Measurements from ENCODE around the gene TJP3. TPM values are rescaled to one million over a fixed set of nuclear protein-coding genes. Genes with fewer than 3 reads are reported as not detected.

Gene TJP3
- polyA plus RNA-seq, 1 donor from 2014 or later, result 0.15 TPM

DNA sequence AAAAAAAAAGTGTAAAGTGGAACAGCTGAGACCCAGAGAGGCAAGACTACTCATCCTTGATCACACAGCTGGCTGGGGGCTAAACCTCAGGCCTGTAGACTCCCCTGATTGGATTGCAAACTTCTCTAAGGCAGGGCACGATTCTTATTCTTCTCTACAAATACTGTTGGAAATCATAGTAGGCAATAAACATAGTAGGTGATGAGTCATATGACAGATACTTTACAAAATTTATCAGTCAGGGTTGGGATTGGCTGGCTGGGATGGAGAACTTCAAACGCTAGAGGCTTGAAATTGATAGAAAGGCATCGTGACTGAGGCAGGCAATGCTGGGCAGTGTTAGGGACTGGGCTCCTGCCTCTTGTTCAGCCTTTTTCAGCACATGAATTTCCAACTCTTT lies 83.9 kb downstream of the TJP3 start:
- H3K9ac ChIP-seq (ENCODE audit: low read length), result no peak overlapping the region
- no peaks in the 10 kb centered on the region for H3K9me2 ChIP-seq (ENCODE audit: insufficient read depth, low read length)
- no peak overlapping the region for H2AFZ ChIP-seq (ENCODE audit: low read depth, low read length)
- no peaks in the 10 kb centered on the region for H4K20me1 ChIP-seq (ENCODE audit: insufficient read depth)
- no peaks in the 10 kb centered on the region for H3F3A ChIP-seq (ENCODE audit: insufficient read depth, low read length, poor library complexity, severe bottlenecking)
- H3K4me2 ChIP-seq (ENCODE audit: low read length), result no peak overlapping the region
- no peak overlapping the region for H3K27ac ChIP-seq (ENCODE audit: low read length)
- TF ChIP-seq, protein P1, sequence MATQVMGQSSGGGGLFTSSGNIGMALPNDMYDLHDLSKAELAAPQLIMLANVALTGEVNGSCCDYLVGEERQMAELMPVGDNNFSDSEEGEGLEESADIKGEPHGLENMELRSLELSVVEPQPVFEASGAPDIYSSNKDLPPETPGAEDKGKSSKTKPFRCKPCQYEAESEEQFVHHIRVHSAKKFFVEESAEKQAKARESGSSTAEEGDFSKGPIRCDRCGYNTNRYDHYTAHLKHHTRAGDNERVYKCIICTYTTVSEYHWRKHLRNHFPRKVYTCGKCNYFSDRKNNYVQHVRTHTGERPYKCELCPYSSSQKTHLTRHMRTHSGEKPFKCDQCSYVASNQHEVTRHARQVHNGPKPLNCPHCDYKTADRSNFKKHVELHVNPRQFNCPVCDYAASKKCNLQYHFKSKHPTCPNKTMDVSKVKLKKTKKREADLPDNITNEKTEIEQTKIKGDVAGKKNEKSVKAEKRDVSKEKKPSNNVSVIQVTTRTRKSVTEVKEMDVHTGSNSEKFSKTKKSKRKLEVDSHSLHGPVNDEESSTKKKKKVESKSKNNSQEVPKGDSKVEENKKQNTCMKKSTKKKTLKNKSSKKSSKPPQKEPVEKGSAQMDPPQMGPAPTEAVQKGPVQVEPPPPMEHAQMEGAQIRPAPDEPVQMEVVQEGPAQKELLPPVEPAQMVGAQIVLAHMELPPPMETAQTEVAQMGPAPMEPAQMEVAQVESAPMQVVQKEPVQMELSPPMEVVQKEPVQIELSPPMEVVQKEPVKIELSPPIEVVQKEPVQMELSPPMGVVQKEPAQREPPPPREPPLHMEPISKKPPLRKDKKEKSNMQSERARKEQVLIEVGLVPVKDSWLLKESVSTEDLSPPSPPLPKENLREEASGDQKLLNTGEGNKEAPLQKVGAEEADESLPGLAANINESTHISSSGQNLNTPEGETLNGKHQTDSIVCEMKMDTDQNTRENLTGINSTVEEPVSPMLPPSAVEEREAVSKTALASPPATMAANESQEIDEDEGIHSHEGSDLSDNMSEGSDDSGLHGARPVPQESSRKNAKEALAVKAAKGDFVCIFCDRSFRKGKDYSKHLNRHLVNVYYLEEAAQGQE (IDR thresholded peaks at IDR 0.05; ENCODE audit: borderline replicate concordance), result no peak
- TF ChIP-seq MXI1 (conservative IDR thresholded peaks at IDR 0.05; ENCODE audit: poor library complexity, severe bottlenecking) (no peak), EZH2 (IDR thresholded peaks at IDR 0.05; ENCODE audit: borderline replicate concordance, insufficient read depth, low read length, poor library complexity, severe bottlenecking) (no peak), EP300 (conservative IDR thresholded peaks at IDR 0.05; ENCODE audit: poor library complexity, severe bottlenecking) (no peak), SMC3 (conservative IDR thresholded peaks at IDR 0.05; ENCODE audit: poor library complexity) (no peak), TAF1 (IDR thresholded peaks at IDR 0.05; ENCODE audit: low read depth) (no peak), POLR2AphosphoS5 (IDR thresholded peaks at IDR 0.05) (no peak)
- TF ChIP-seq, protein P2, sequence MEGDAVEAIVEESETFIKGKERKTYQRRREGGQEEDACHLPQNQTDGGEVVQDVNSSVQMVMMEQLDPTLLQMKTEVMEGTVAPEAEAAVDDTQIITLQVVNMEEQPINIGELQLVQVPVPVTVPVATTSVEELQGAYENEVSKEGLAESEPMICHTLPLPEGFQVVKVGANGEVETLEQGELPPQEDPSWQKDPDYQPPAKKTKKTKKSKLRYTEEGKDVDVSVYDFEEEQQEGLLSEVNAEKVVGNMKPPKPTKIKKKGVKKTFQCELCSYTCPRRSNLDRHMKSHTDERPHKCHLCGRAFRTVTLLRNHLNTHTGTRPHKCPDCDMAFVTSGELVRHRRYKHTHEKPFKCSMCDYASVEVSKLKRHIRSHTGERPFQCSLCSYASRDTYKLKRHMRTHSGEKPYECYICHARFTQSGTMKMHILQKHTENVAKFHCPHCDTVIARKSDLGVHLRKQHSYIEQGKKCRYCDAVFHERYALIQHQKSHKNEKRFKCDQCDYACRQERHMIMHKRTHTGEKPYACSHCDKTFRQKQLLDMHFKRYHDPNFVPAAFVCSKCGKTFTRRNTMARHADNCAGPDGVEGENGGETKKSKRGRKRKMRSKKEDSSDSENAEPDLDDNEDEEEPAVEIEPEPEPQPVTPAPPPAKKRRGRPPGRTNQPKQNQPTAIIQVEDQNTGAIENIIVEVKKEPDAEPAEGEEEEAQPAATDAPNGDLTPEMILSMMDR (IDR thresholded peaks at IDR 0.05; ENCODE audit: poor library complexity, severe bottlenecking), result no peak
- no peaks in the 10 kb centered on the region for H3K79me2 ChIP-seq (replicated peaks; ENCODE audit: insufficient read depth, low read length)
- no peaks in the 10 kb centered on the region for H3K9me3 ChIP-seq (ENCODE audit: low read length)
- no peaks in the 10 kb centered on the region for H3K36me3 ChIP-seq (ENCODE audit: insufficient read depth, low read length)
- H3K27me3 ChIP-seq (ENCODE audit: insufficient read depth, low read depth, low read length), result peaks cover 5% of the 10 kb centered on the region
- H3K4me3 ChIP-seq (ENCODE audit: low read length), result no peak overlapping the region

DNA sequence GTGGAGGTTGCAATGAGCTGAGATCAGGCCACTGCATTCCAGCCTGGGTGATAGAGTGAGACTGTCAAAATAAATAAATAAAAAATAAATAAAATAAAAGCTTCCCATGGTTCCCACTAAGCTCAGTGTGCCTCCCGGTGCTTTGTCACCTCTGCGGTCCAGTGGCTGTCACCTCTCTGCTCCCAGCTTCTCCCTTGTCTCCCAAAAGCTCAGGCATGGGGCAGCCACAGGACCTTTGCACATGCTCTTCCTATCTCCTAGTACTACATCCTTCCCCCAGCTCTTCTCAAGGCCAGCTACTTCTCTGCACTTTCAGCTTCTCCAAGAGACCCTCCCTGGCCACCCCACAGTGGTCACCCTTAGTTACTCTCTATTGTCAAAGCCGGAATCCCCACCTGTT lies 85.6 kb downstream of the TJP3 start:
- no peaks in the 10 kb centered on the region for H3K9me2 ChIP-seq (ENCODE audit: insufficient read depth, low read length)
- peaks cover 3% of the 10 kb centered on the region for H3K27me3 ChIP-seq (ENCODE audit: insufficient read depth, low read depth, low read length)
- no peak for TF ChIP-seq EP300 (conservative IDR thresholded peaks at IDR 0.05; ENCODE audit: poor library complexity, severe bottlenecking)
- TF ChIP-seq EZH2 (IDR thresholded peaks at IDR 0.05; ENCODE audit: borderline replicate concordance, insufficient read depth, low read length, poor library complexity, severe bottlenecking), result no peak
- no peak for TF ChIP-seq SMC3 (conservative IDR thresholded peaks at IDR 0.05; ENCODE audit: poor library complexity)
- TF ChIP-seq, protein P1 (IDR thresholded peaks at IDR 0.05; ENCODE audit: borderline replicate concordance), result no peak
- no peak for TF ChIP-seq TAF1 (IDR thresholded peaks at IDR 0.05; ENCODE audit: low read depth)
- TF ChIP-seq RAD21 (conservative IDR thresholded peaks at IDR 0.05), result no peak
- no peak for TF ChIP-seq POLR2AphosphoS5 (IDR thresholded peaks at IDR 0.05)
- TF ChIP-seq, protein P2 (IDR thresholded peaks at IDR 0.05; ENCODE audit: poor library complexity, severe bottlenecking), result no peak
- TF ChIP-seq MXI1 (conservative IDR thresholded peaks at IDR 0.05; ENCODE audit: poor library complexity, severe bottlenecking), result no peak

More for the DNA sequence above, 85.6 kb downstream of the TJP3 start:
- Histone ChIP-seq H3K79me2 (replicated peaks; ENCODE audit: insufficient read depth, low read length) (no peaks in the 10 kb centered on the region), H3K27ac (ENCODE audit: low read length) (no peak overlapping the region), H2AFZ (ENCODE audit: low read depth, low read length) (no peak overlapping the region), H3K9ac (ENCODE audit: low read length) (no peak overlapping the region), H3K4me2 (ENCODE audit: low read length) (no peak overlapping the region), H3F3A (ENCODE audit: insufficient read depth, low read length, poor library complexity, severe bottlenecking) (no peaks in the 10 kb centered on the region), H3K36me3 (ENCODE audit: insufficient read depth, low read length) (no peaks in the 10 kb centered on the region), H3K9me3 (ENCODE audit: low read length) (no peaks in the 10 kb centered on the region), H3K4me3 (ENCODE audit: low read length) (no peak overlapping the region), H4K20me1 (ENCODE audit: insufficient read depth) (no peaks in the 10 kb centered on the region)

Data from neural cell (in vitro differentiated cells).